ENCODE data around the gene PKHD1.
"Not testable (repeated sequence)": the region's sequence is repeated elsewhere in the genome, so short reads cannot be mapped to it uniquely, and the experiment has no call there.

The PKHD1 gene

GRCh38 chr6:51932956-51933355, 154.5 kb downstream of the PKHD1 start:
- no peak for DNase-seq (ENCODE audit: low read depth, low spot score)

DNA sequence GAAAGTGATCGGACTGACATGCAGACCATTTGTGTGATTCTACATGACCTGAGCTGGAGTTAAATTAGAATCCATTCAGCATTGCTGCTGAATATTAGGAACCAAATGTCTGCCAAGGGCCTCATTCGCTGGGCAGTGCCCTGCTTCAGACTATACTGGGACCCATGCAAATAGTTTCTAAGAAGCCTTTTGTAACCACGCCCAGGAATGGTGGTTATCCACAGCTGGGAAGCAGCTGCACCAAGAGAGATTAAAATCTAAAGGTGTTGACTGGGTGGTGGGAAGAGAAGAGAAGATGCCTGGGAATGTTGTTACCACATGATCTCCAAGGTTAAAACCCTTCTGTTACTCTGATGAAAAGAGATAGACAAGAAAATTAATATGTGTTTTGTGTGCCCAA, 156.8 kb downstream of the PKHD1 start:
- DNase-seq (ENCODE audit: low read depth, low spot score), result no peak

GRCh38 chr6:51929934-51930574, 157.4 kb downstream of the PKHD1 start:
- no peak for DNase-seq (ENCODE audit: low read depth, low spot score)

- DNase-seq (ENCODE audit: low read depth, low spot score), result no peak
Measured at GRCh38 chr6:51928320-51928719, 159.1 kb downstream of the PKHD1 start.

DNA sequence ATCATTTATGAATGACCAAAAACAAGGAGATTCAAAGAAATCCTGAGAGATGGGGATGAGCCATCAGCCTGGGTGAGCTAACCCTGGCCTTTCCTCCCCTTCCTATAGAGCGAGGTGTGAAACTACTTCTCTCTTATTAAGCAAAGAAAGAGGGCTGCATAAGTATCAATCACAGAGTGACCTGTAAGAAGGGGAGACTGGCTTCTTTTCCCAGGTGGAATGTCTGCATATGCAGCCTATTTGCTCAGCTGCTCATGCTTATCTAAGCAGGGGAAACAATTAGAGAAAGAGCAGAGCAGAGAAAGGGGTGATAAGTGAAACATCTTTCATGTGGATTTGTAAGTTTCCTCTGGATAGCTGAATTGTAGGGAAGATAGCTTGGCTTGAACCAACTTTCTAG, 160.0 kb downstream of the PKHD1 start:
- DNase-seq (ENCODE audit: low read depth, low spot score), result no peak

GRCh38 chr6:51926125-51926524, 161.3 kb downstream of the PKHD1 start:
- DNase-seq (ENCODE audit: low read depth, low spot score), result no peak

- not testable (repeated sequence) for DNase-seq (ENCODE audit: low read depth, low spot score)
Measured at GRCh38 chr6:51922479-51922878, 164.9 kb downstream of the PKHD1 start.

DNA sequence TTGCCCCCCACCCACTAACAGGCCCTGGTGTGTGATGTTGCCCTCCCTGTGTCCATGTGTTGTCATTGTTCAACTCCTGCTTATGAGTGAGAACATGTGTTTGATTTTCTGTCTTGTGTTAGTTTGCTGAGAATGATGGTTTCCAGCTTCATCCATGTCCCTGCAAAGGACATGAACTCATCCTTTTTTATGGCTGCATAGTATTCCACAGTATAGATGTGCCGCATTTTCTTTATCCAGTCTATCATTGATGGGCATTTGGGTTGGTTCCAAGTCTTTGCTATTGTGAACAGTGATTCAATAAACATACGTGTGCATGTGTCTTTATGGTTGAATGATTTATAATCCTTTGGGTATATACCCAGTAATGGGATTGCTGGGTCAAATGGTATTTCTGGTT, 169.1 kb downstream of the PKHD1 start:
- DNase-seq (ENCODE audit: low read depth, low spot score), result not testable (repeated sequence)

GRCh38 chr6:51915098-51915497, 172.3 kb downstream of the PKHD1 start:
- no peak for DNase-seq (ENCODE audit: low read depth, low spot score)

- no peak for DNase-seq (ENCODE audit: low read depth, low spot score)
Measured at GRCh38 chr6:51913265-51913664, 174.1 kb downstream of the PKHD1 start.

- DNase-seq (ENCODE audit: low read depth, low spot score), result no peak
Measured at GRCh38 chr6:51910851-51911250, 176.6 kb downstream of the PKHD1 start.

GRCh38 chr6:51908243-51908642, 179.2 kb downstream of the PKHD1 start:
- DNase-seq (ENCODE audit: low read depth, low spot score), result no peak

- DNase-seq (ENCODE audit: low read depth, low spot score), result no peak
Measured at GRCh38 chr6:51901766-51902764, 185.3 kb downstream of the PKHD1 start.

GRCh38 chr6:51893366-51893765, 194.0 kb downstream of the PKHD1 start:
- no peak for DNase-seq (ENCODE audit: low read depth, low spot score)

DNA sequence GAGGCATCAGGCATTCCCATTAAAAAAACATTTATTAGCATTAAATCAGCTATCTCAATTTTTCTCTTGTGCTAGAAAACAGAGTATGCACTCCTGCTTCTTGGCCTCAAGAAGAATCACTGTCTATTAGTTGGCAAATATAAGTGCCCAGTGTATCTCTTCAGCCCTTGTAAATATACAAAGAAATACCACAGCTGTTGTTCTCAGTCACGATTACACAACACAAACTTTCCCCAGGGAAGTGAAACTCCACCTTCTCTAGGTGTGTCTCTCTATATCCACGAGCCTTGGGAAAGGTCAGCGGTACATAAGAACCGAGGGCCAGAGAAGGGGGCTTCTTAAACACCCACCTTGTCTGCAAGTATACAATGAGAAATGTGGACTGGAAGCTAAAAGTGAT, 194.7 kb downstream of the PKHD1 start:
- no peak for DNase-seq (ENCODE audit: low read depth, low spot score)

DNA sequence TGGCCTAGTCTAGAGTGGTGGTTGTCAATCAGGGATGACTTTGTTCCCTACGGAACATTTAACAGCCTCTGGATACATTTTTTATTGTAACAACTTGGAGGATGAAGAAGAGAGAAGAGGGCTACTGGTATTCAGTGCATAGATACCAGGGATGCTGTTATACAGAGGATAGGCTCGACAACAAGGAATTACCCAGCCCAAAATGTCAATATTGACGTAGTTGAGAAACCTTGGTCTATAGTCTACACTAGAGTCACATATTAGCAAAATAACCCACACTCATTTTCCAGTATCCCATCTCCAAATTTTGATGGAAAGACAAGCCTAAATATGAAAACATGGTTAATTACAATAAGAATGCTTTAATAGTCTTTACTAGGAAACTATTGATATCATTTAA, 195.1 kb downstream of the PKHD1 start:
- DNase-seq (ENCODE audit: low read depth, low spot score), result no peak

GRCh38 chr6:51891784-51892183, 195.6 kb downstream of the PKHD1 start:
- no peak for DNase-seq (ENCODE audit: low read depth, low spot score)

DNA sequence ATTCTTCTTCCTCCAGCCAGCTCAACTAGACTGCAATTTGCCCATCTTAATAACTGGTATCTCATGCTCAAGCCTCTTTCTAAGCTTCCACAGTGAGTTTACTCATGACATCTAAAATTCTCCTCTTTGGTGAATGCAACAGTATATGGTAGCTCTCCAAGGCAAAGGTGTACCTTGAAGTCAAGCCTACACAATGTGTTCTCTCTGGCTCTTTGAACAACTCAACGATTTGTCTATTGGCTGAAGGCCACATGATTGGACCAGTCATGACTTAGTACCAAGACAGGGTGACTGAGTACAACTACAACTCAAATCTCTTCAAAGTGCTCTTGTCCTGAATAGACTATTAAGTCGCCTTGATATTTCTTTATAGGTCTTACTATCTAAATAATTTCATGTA, 199.6 kb downstream of the PKHD1 start:
- no peak for DNase-seq (ENCODE audit: low read depth, low spot score)

GRCh38 chr6:51885957-51886356, 201.5 kb downstream of the PKHD1 start:
- DNase-seq (ENCODE audit: low read depth, low spot score), result no peak

GRCh38 chr6:51868591-51869355, 218.6 kb downstream of the PKHD1 start:
- DNase-seq (ENCODE audit: low read depth, low spot score), result no peak

DNA sequence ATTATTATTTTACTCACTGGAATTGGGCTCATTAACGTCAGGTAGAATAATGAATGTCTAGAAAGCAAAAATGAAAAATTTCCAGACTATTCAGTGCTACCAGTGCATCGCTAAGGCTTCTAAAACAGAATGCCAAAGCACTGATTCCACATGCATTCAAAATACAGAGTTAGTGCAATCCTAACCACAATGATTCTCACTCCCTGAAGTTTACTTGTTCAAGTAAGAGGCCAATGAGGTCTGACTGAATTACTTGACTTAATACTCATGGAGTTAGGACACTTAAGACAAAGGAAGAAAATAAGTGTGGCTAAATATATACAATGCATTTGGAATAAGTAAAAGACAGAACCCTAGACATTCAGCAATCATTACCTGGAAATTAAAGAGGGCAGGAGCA, 220.5 kb downstream of the PKHD1 start:
- no peak for DNase-seq (ENCODE audit: low read depth, low spot score)

GRCh38 chr6:51865996-51866395, 221.4 kb downstream of the PKHD1 start:
- DNase-seq (ENCODE audit: low read depth, low spot score), result no peak

Data from brain pericyte (primary cell).